C4-2B (cell line): ENCODE results near the gene OR2C1.

ENCODE experiments used
- CTCF ChIP-seq: fragments of 450-650 bp; conservative IDR thresholded peaks from 2 replicates; pipeline ENCODE4 v1.5.1; 2017; ENCODE audit warnings: mild to moderate bottlenecking
- ZFX ChIP-seq: fragments of 450-650 bp; IDR thresholded peaks from 2 replicates; pipeline ENCODE4 v1.6.1; 2017

- TF ChIP-seq CTCF, result no peak
- TF ChIP-seq ZFX, result no peak
Measured at GRCh38 chr16:3321816-3322215, 33.9 kb upstream of the OR2C1 start.
